Measurements from ENCODE around the gene KAZN. TPM values are rescaled to one million over a fixed set of nuclear protein-coding genes. Genes with fewer than 3 reads are reported as not detected.

KAZN gene
- total RNA-seq, 1 experiment from 2014 or later, result 7.7 TPM

DNA sequence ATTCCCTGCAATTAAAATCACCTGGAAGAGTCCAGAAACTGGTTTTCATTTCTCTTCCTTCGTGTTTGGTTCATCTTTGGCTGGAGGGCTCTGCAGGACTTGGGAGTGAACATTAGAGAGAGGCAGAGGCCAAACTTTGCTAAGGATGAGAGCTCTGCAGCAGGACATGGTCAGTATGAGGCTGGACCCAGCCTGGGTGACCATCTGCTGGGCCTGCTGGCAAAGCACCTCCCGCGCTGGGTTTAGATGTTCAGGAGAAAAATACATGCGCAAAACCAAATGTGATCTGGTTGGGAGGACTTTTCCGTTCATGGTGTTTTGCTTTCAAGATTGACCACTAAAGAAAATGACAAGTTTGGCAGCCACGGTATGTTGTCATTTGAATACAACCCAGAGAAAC, 15.9 kb downstream of the KAZN start:
- DNase-seq (ENCODE audit: low read depth), result no peak

- no peak for DNase-seq (ENCODE audit: low read depth)
Measured at GRCh38 chr1:14615549-14616218, 17.2 kb downstream of the KAZN start.

DNA sequence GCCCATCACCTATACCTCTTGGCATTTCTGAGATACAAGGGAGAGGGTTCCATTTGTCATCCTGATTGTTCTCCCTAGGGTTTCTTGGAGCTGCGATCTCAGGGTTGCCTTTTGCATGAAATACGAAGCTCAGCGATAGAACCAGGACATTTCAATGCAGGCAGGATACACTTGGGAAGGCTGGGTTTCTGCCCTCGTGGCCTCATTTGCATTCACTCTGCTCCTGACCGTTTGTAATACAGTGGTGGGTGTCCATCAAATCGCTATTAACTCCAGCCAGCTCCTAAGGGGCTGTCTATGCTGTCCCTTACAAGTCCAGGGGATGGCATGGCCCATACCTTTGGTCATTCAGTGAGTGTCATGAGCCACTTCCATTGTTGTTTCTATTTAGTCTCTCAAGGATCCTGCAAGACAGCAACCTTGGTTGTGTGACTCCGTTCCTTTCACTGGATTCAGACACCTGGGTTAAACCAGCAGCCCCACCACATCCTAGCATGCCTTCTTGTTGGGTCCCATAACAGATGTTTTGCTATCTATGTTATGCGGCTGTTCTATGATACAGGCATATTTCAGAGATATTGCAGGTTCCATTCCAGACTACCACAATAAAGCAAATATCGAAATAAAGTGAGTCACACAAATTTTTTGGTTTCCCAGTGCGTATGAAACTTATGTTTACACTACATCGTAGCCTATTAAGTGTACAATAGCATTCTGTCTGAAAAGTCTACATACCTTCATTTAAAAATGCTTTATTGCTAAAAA, 18.3 kb downstream of the KAZN start:
- no peak for DNase-seq (ENCODE audit: low read depth)

DNA sequence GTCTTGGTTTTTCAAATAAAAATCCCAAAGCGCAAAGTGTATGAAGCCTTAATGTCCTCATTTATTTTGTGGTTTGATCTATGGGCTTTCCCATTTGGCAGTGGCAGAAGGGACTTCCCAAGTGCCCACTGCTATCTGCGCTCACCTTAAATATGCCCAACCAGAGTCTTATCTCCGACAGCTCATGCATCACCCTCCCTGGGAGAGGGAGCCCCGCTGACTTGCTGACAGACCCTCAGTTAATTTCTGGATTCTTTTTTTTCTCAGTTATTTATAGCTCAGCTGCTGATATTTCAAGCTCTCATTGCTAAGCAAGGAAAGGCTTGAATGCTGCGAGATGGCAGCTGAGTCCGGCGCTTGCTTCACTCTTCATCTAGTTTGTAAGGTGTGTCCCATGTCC, 19.3 kb downstream of the KAZN start:
- no peak for DNase-seq (ENCODE audit: low read depth)

- DNase-seq (ENCODE audit: low read depth), result no peak
Measured at GRCh38 chr1:14620941-14621340, 22.5 kb downstream of the KAZN start.

DNA sequence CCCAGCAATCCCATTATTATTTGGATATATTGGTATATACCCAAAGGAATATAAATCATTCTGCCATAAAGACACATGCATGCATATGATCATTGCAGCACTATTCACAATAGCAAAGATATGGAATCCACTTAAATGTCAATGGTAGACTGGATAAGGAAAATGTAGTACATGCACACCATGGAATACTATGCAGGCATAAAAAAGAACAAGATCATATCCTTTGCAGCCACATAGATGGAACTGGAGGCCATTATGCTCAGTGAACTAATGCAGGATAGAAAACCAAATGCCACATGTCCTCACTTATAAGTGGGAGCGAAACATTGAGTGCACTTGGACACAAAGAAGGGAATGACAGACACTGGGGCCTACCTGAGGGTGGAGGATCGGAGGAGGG, 24.6 kb downstream of the KAZN start:
- DNase-seq (ENCODE audit: low read depth), result no peak

- no peak for DNase-seq (ENCODE audit: low read depth)
Measured at GRCh38 chr1:14624941-14625340, 26.5 kb downstream of the KAZN start.

GRCh38 chr1:14625572-14625971, 27.1 kb downstream of the KAZN start:
- no peak for DNase-seq (ENCODE audit: low read depth)

DNA sequence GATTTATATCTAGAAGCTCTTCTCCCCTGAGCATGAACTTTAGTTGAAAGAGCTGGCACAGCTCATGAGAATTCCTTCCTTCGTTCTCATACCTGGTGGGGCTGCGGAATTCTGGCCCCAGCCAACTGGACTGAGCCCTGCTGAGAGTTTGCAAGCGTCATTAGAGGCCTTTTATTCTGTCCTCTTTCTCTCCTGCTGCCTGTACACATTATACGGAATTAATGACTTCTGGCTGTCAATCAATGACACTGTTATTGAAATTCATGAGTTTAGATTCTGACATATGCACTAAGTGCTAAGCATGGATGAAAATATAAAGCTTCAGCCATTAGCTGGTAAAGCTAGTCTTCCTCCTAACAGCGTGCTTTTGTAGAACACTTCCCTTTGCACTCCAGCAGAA, 27.5 kb downstream of the KAZN start:
- DNase-seq (ENCODE audit: low read depth), result no peak

DNA sequence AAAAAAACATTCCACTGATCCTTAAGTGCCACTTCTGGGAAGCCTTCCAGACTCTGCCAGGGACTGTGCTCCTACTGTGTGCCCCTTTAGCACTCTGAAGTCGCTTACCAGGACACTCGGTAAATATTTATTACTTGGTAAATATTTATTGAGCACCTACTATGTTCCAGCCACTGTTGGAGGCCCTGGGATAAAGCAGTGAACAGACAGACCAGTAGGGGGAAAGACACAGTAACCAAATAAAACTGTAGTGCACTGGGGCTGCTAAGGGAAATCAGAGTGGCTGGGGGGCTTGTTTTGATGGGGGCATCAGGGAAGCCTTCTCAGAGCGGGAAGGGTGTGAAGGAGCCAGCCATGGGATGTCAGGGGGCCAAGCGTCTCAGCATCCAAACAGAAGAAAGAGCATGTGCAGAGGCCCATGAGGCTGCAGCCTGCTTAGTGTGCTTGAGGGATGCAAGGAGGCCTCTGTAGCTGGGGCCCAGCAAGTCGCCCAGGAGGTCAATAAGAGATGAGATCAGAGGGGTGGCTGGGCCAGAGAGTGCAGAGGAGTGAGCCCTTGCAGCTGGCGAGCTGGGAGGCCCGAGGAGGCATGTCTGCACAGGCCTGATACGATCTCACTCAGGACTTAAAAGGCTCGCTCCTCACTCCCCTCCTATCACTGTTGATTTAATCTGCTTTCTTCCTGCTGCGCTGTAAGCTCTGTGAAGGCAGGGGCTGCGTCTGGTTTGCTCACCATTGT, 28.6 kb downstream of the KAZN start:
- no peak for DNase-seq (ENCODE audit: low read depth)

DNA sequence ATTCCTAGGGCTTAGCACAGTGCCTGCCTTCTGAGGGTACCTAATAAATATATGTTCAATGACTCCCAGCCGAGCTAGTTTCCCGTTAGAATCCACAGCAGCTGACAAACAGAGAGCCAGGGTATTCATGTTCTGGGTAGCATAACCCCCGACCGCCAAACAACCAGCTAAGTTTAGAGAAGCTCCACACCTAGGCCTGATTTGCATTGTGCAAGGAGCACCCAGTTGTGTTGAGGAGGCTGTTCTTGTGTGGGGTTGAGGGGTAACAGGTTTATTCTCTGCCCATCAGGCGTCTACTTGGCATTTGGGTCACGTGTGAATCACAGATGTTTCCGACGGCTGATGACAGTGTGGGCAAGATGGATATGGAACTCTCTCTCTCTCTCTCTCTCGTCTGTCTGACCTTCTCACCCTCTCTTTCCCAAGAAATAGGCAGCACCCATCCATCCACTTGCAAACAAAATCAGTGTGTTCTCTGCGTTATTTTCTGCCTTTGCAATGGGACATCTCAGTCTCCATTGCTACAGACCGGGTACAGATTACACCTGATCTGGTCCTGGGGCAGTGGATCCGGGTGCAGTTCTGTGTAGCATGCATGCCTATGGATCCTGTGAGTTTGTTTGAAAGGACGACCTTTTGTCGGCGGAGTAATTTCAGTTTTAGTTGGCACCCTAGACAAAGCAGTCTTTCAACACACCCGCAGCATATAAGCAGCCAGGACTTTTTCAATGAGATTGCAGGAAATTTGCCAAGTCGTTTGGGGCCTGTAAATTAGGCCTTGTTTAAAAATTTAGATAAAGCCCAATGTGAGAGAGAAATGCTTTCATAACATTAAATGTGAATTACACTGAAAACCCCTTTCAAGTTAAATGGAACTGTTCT, 29.4 kb downstream of the KAZN start:
- DNase-seq (ENCODE audit: low read depth), result no peak

DNA sequence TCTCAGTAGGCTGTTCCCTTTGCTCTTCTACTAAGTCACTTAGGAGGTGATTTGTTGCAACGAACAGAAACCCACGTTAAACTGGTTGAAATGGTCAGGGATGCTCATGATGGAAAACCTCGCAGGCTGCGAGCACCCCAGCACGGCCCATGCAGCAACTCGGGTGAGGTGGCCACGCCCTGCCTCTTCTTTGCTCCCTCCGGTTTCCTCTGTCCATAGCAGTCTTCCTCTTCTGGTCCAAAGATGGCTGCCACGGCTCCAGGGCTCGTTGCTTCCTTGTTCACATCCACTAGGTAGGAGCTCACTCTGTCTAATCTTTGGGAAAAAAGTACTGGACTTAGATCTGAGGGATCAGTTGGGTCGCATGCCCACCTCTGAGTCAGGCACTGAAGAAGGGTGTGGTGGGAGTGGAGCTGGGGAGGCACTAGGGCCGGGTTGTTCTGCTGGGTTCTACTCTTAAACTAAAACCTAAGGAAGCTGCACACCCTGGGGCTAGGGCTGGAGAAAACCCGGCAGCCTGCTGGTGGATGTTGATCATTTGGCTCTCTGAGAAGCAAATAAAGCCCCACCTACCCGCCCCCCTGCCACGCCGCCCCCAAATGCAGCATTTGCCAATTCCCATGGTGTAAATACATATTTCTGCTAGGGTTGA, 31.0 kb downstream of the KAZN start:
- no peak for DNase-seq (ENCODE audit: low read depth)

DNA sequence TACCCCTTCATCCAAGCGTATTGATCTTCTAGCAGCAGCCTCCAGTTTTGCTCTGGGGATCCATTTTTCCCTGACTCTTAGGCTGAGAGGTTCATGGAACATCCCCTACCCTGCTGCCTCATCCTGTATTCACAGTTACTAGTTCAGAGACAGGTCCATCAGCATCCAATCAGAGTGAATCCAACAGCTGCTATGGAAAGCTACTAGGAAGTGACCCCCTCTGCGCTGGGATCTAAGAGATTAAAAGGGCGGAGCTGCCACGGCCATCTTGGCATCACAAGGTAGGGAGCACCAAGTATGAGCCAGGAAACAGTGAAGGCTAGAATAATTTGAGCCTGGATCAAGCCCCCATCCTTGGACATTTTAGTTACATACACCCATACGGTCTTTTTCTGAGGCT, 32.5 kb downstream of the KAZN start:
- no peak for DNase-seq (ENCODE audit: low read depth)

- no peak for DNase-seq (ENCODE audit: low read depth)
Measured at GRCh38 chr1:14631421-14631820, 32.9 kb downstream of the KAZN start.

DNA sequence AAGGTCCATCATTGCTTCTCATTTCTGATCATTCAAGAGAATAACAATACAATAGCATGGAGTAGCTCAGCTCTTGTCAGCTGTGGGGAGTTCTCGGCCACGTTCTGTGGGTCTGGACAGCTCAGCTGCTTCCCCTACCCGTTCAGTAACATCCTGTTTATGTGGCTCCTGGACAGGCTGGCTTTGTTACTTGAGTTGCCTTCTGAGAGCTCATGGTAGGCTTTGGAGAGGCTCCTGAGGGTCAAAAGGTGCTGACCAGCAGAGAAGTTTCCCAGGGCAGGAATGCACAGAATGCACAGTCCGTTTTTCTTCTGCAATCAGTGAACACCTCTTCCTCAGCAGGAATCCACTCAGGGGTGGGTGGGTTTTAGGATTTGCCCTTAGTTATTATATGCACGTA, 36.0 kb downstream of the KAZN start:
- DNase-seq (ENCODE audit: low read depth), result no peak

DNA sequence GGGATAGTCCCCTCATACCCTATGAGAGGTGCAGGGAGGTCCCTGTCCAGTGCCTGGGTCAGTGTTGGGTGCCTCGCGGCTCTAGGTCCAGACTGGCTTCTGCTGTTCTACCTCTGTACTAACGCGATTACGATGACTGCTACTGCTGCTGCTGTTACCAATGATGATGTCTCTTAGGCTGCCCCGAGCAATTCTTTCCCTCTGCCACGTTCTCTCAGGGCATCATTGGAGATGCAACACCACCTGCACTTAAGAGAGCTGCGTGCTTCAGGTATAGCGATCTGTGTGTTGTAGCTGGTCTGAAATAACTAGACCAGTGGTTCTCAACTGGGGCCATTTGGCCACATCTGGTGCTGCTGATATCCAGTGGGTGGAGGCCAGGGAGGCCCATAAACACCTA, 36.9 kb downstream of the KAZN start:
- DNase-seq (ENCODE audit: low read depth), result no peak

DNA sequence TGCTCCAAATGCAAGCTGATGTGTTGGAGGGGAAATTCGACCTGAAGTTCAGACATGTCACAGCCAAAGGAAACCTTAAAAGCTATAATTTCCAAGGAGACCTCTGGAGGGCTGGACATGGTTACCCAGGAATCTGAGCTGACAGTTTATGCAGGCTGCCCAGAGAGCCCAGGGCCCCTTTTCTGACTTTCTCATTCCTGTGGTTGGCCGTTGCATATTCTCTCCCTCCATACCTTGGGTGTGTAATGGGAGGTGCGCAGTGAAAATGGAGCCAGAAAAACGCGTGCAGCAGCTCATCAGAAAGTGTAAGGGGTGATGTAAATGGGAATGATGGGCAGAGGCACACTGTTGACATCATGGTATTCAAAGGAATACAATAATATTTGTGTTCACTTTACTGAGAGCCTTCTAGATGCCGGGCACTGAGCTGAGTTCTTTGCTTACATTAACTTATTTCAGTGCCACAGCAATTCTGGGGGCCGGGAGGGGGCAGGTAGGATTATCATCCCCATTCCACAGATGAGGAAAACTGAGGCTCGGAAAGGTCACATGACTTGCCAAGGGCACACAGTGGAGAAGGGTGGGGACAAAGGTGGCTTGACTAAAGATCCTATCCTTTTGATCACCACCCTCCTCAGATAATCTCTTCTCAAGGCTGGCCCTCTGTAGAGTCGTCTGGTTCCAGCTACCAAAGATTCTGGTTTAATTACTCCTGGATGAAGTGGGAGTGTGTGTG, 38.6 kb downstream of the KAZN start:
- DNase-seq (ENCODE audit: low read depth), result no peak

GRCh38 chr1:14639291-14640050, 41.0 kb downstream of the KAZN start:
- no peak for DNase-seq (ENCODE audit: low read depth)

DNA sequence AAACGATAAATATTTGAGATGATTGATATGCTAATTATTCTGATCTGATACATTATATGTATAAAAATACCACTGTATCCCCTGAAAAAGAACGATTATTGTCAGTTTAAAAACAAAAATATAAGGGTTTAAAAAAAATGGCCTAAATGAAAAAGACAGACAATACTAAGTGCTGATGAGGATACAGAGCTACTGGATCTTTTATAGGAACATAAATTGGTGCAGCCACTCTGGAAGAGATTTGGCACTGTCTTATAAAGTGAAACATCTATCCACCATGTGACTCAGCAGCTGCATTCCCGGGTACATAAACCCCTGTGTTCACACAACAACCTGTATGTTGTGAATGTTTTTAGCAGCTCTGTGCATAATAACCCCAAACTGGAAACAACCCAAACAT, 44.2 kb downstream of the KAZN start:
- no peak for DNase-seq (ENCODE audit: low read depth)

DNA sequence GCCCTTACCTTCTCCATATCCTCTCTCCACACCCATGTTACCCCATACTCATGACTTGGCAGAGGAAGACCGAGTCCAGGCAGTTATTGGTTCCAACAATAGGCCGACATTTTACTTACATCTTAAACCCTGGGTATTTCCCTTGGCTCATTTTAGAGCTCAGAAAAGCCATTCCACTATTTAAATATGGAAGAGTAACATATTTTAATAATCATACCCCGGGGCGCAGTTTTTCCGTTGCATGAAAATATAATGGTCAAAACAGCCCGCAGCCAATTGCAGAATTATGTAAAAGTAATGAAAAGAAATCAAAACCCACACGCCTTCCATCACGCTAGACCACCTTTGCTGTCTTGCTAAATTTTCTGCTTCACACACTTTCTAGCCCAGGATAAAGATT, 48.5 kb downstream of the KAZN start:
- DNase-seq (ENCODE audit: low read depth), result no peak
